ENCODE data around the gene CRADD.

Gene CRADD

GRCh38 chr12:93673084-93673483 lies 4.1 kb upstream of the CRADD start:
- no peak for DNase-seq

- DNase-seq, result no peak
Observed at GRCh38 chr12:93674386-93674785, 2.8 kb upstream of the CRADD start.

GRCh38 chr12:93676408-93677194 lies 574 bp upstream of the CRADD start:
- no peak for DNase-seq

- no peak for DNase-seq
Observed at GRCh38 chr12:93678779-93679178, 1.6 kb downstream of the CRADD start.

GRCh38 chr12:93679308-93679925 lies 2.2 kb downstream of the CRADD start:
- no peak for DNase-seq

- no peak for DNase-seq
Observed at GRCh38 chr12:93680006-93680405, 2.8 kb downstream of the CRADD start.

- no peak for DNase-seq
Observed at GRCh38 chr12:93682846-93683261, 5.7 kb downstream of the CRADD start.

GRCh38 chr12:93683410-93683809 lies 6.2 kb downstream of the CRADD start:
- DNase-seq, result no peak

- no peak for DNase-seq
Observed at GRCh38 chr12:93684716-93685115, 7.5 kb downstream of the CRADD start.

- DNase-seq, result no peak
Observed at GRCh38 chr12:93686572-93687356, 9.6 kb downstream of the CRADD start.

- no peak for DNase-seq
Observed at GRCh38 chr12:93689076-93689834, 12.1 kb downstream of the CRADD start.

GRCh38 chr12:93696462-93696861 lies 19.3 kb downstream of the CRADD start:
- DNase-seq, result no peak

GRCh38 chr12:93698307-93699092 lies 21.3 kb downstream of the CRADD start:
- DNase-seq, result no peak

- no peak for DNase-seq
Observed at GRCh38 chr12:93699271-93700145, 22.3 kb downstream of the CRADD start.

GRCh38 chr12:93702707-93703315 lies 25.6 kb downstream of the CRADD start:
- DNase-seq, result no peak

- DNase-seq, result no peak
Observed at GRCh38 chr12:93704122-93704521, 26.9 kb downstream of the CRADD start.

GRCh38 chr12:93704625-93705024 lies 27.4 kb downstream of the CRADD start:
- no peak for DNase-seq

GRCh38 chr12:93705237-93705636 lies 28.1 kb downstream of the CRADD start:
- DNase-seq, result no peak

GRCh38 chr12:93706387-93706786 lies 29.2 kb downstream of the CRADD start:
- no peak for DNase-seq

GRCh38 chr12:93706824-93707223 lies 29.6 kb downstream of the CRADD start:
- no peak for DNase-seq

GRCh38 chr12:93707836-93708235 lies 30.7 kb downstream of the CRADD start:
- no peak for DNase-seq
